H1 (cell line): ENCODE data around the gene SHISA9. TPM values are rescaled to one million over a fixed set of nuclear protein-coding genes. Genes with fewer than 3 reads are reported as not detected.

Experiments
- CTCF ChIA-PET: fragments of 300-600 bp; sonication (Branson Sonifier 250); formaldehyde crosslinking; loops from one replicate; lab custom pipeline; 2021; ENCODE audit not compliant: partially characterized antibody; lab: Charles Lee
- POLR2A ChIA-PET: fragments of 300-600 bp; sonication (Branson Sonifier 250); formaldehyde crosslinking; loops from one replicate; lab custom pipeline; 2021; ENCODE audit warnings: inconsistent platforms; ENCODE audit not compliant: partially characterized antibody; lab: Charles Lee
- DNase-seq, 2 experiments: peaks; one replicate each; pipeline versions ENCODE4 v3.0.0 to v3.0.0-alpha.2; 2010 to 2022; ENCODE audit warnings: low spot score in 2 of 2, low read depth in 1 of 2, mixed read lengths in 1 of 2
- FAIRE-seq: peaks from 2 replicates; lab custom pipeline; 2011; peaks lifted over from hg19 to GRCh38; lab: Jason Lieb, UNC
- H2AFZ ChIP-seq: 2 replicates; pipeline ENCODE4 v1.8.1; 2012; ENCODE audit warnings: low read length, inconsistent platforms
- H2AK5ac ChIP-seq: 2 replicates; pipeline ENCODE4 v1.6.1; 2013; ENCODE audit warnings: low read depth, low read length
- H2BK120ac ChIP-seq: replicated peaks from 2 replicates; pipeline ENCODE3; 2013; ENCODE audit warnings: low read depth, low read length, inconsistent platforms
- H2BK12ac ChIP-seq: 2 replicates; pipeline ENCODE4 v1.6.1; 2013; ENCODE audit warnings: low read depth, low read length
- H2BK15ac ChIP-seq: 2 replicates; pipeline ENCODE4 v1.6.1; 2013; ENCODE audit warnings: low read length
- H2BK20ac ChIP-seq: 2 replicates; pipeline ENCODE4 v1.6.1; 2013; ENCODE audit warnings: low read length
- H2BK5ac ChIP-seq: 2 replicates; pipeline ENCODE4 v1.6.1; 2013; ENCODE audit warnings: low read depth, low read length
- H3K14ac ChIP-seq: 2 replicates; pipeline ENCODE4 v1.6.1; 2013; ENCODE audit warnings: inconsistent platforms; ENCODE audit not compliant: insufficient read length
- H3K18ac ChIP-seq: 2 replicates; pipeline ENCODE4 v1.6.1; 2013; ENCODE audit warnings: low read length; ENCODE audit errors: extremely low read depth
- H3K23ac ChIP-seq: 2 replicates; pipeline ENCODE4 v1.6.1; 2013; ENCODE audit warnings: inconsistent platforms; ENCODE audit not compliant: insufficient read length
- H3K23me2 ChIP-seq: 2 replicates; pipeline ENCODE4 v1.6.1; 2013; ENCODE audit warnings: low read depth, low read length
- H3K27ac ChIP-seq: 2 replicates; pipeline ENCODE4 v1.6.1; 2011; ENCODE audit warnings: low read depth, low read length, inconsistent platforms
- H3K27me3 ChIP-seq, 4 experiments: replicated peaks in 1 of 4; 1 replicate in 1 of 4; 2 replicates in 3 of 4; pipeline versions ENCODE4 v1.6.1 to v1.8.1; 2011 to 2013; ENCODE audit warnings: low read length in 3 of 4, mild to moderate bottlenecking in 3 of 4, inconsistent platforms in 2 of 4, mixed read lengths in 2 of 4, moderate library complexity in 1 of 4; ENCODE audit not compliant: control insufficient read depth in 3 of 4, insufficient read depth in 3 of 4; ENCODE audit errors: extremely low read depth in 1 of 4
- H3K36me3 ChIP-seq, 4 experiments: 2 replicates each; pipeline versions ENCODE4 v1.6.1 to v1.8.1; 2011 to 2013; ENCODE audit warnings: mild to moderate bottlenecking in 4 of 4, low read length in 3 of 4, moderate library complexity in 2 of 4, control low read depth in 1 of 4, inconsistent platforms in 1 of 4; ENCODE audit not compliant: insufficient read depth in 4 of 4, control insufficient read depth in 2 of 4
- H3K4ac ChIP-seq: replicated peaks from 2 replicates; pipeline ENCODE3; 2013; ENCODE audit warnings: low read length, low read depth, mixed read lengths, inconsistent platforms; ENCODE audit not compliant: insufficient read length
- H3K4me1 ChIP-seq, 4 experiments: replicated peaks in 1 of 4; 1 replicate in 1 of 4; 2 replicates in 3 of 4; pipeline versions ENCODE4 v1.6.1 to v1.8.1; 2011 to 2013; ENCODE audit warnings: low read length in 3 of 4, inconsistent platforms in 2 of 4, mixed read lengths in 1 of 4; ENCODE audit not compliant: insufficient read depth in 4 of 4, control insufficient read depth in 3 of 4
- H3K4me2 ChIP-seq, 2 experiments: 2 replicates each; pipeline versions ENCODE4 v1.6.1 to v1.8.1; 2011 to 2013; ENCODE audit warnings: low read depth in 2 of 2, low read length in 2 of 2, control low read depth in 1 of 2, inconsistent platforms in 1 of 2, mild to moderate bottlenecking in 1 of 2; ENCODE audit not compliant: insufficient read depth in 1 of 2
- H3K4me3 ChIP-seq, 4 experiments: fragments of 200-600, 300-600 bp in 1 of 4; sonication (generic), shearing (Covaris generic), sonication (Bioruptor Twin) in 1 of 4; 2 replicates each; pipeline versions ENCODE4 v1.5.1 to v1.8.1; 2011 to 2016; ENCODE audit warnings: low read length in 4 of 4, low read depth in 3 of 4, control low read depth in 2 of 4, inconsistent platforms in 2 of 4, mild to moderate bottlenecking in 2 of 4, mixed read lengths in 1 of 4, moderate library complexity in 1 of 4; ENCODE audit not compliant: insufficient read depth in 2 of 4; ENCODE audit errors: extremely low read depth in 1 of 4
- H3K56ac ChIP-seq: replicated peaks from 2 replicates; pipeline ENCODE3; 2013; ENCODE audit warnings: low read depth, mild to moderate bottlenecking, mixed read lengths, low read length, inconsistent platforms; ENCODE audit not compliant: insufficient read length
- H3K79me1 ChIP-seq: 2 replicates; pipeline ENCODE4 v1.6.1; 2013; ENCODE audit warnings: low read depth, low read length, control low read depth
- H3K79me2 ChIP-seq, 2 experiments: 2 replicates each; pipeline versions ENCODE4 v1.6.1 to v1.8.1; 2012 to 2013; ENCODE audit warnings: low read length in 2 of 2, mild to moderate bottlenecking in 2 of 2, inconsistent platforms in 1 of 2; ENCODE audit not compliant: insufficient read depth in 2 of 2, control insufficient read depth in 1 of 2
- H3K9ac ChIP-seq, 4 experiments: replicated peaks in 1 of 4; 1 replicate in 1 of 4; 2 replicates in 3 of 4; pipeline versions ENCODE4 v1.6.1 to v1.8.1; 2011 to 2013; ENCODE audit warnings: low read depth in 3 of 4, low read length in 3 of 4, control low read depth in 2 of 4, mild to moderate bottlenecking in 2 of 4, moderate library complexity in 2 of 4, inconsistent platforms in 1 of 4; ENCODE audit errors: extremely low read depth in 1 of 4
- H3K9me3 ChIP-seq, 2 experiments: 2 replicates each; pipeline versions ENCODE4 v1.6.1 to v1.8.1; 2012 to 2013; ENCODE audit warnings: mild to moderate bottlenecking in 2 of 2, moderate library complexity in 2 of 2, control low read depth in 1 of 2, inconsistent platforms in 1 of 2, low read depth in 1 of 2, low read length in 1 of 2, mixed read lengths in 1 of 2; ENCODE audit not compliant: insufficient read depth in 2 of 2
- H4K20me1 ChIP-seq, 2 experiments: replicated peaks in 1 of 2; 2 replicates each; pipeline versions ENCODE3 to v1.8.1; 2011 to 2013; ENCODE audit warnings: inconsistent platforms in 2 of 2, low read length in 2 of 2, mild to moderate bottlenecking in 1 of 2; ENCODE audit not compliant: insufficient read depth in 2 of 2, control insufficient read depth in 1 of 2
- H4K5ac ChIP-seq: 2 replicates; pipeline ENCODE4 v1.6.1; 2013; ENCODE audit warnings: low read length, low read depth, mixed read lengths, inconsistent platforms; ENCODE audit not compliant: insufficient read length
- H4K8ac ChIP-seq: 2 replicates; pipeline ENCODE4 v1.8.0; 2013; ENCODE audit warnings: mild to moderate bottlenecking, moderate library complexity, low read length, inconsistent platforms; ENCODE audit not compliant: insufficient read depth; ENCODE audit errors: extremely low read depth
- H4K91ac ChIP-seq: replicated peaks from 2 replicates; pipeline ENCODE3; 2013; ENCODE audit warnings: low read length, mixed read lengths, inconsistent platforms; ENCODE audit not compliant: insufficient read length
- TBP ChIP-seq: IDR thresholded peaks from 2 replicates; pipeline ENCODE4 v1.6.1; 2011; ENCODE audit warnings: low read depth, low read length, improper control_type of control experiment
- WGBS, 2 experiments: shearing (Covaris generic) in 1 of 2; methylation state at CpG; one replicate each; pipeline versions ENCODE4 v1.1.6 to v1.1.7; 2013 to 2015; ENCODE audit warnings: low lambda C conversion rate in 2 of 2, mixed read lengths in 2 of 2, inconsistent platforms in 1 of 2, low coverage in 1 of 2, missing lambda C conversion rate in 1 of 2; ENCODE audit not compliant: insufficient replicate concordance in 2 of 2, insufficient coverage in 1 of 2, insufficient read length in 1 of 2; ENCODE audit errors: extremely low coverage in 1 of 2, missing lambda C conversion rate in 1 of 2; 5-methylcytosine and 5-hydroxymethylcytosine counted together
- polyA plus RNA-seq, 7 experiments: library from polyadenylated mRNA; depleted of rRNA in 3 of 7; stranded (reverse) in 5 of 7; unstranded in 2 of 7; fragments of >200 nt in 5 of 7; fragments of 200-250 nt in 2 of 7; gene quantifications; 1 replicate in 5 of 7; 2 replicates in 1 of 7; 4 replicates in 1 of 7; pipeline versions ENCODE4 v1.2.1 to v1.2.3, GENCODE V29; 2011 to 2013; ENCODE audit warnings: missing spikeins in 2 of 7, mixed read lengths in 2 of 7
- total RNA-seq: library from RNA; stranded (reverse); fragmentation: NEBNext Ultra II Directional; extraction: Animal tissue kit (Norgen Biotek cat#: 25700); gene quantifications from 2 replicates; pipeline ENCODE4 v1.2.1, GENCODE V29; 2021

SHISA9 gene
- total and polyA plus RNA-seq, 2 of the 8 experiments (the other 6 are each of a cell fraction or from before 2014, with no cell fraction given) = 25.6 to 39.8 TPM

GRCh38 chr16:12975766-12976165 is 74.4 kb downstream of the SHISA9 start:
- H3K27me3 ChIP-seq = no peaks in the 10 kb centered on the region
- peaks cover 2% of the 10 kb centered on the region; the same call in 1 of the 2 replicates for H3K79me1 ChIP-seq
- no peak overlapping the region for H3K14ac ChIP-seq
- no peak overlapping the region for H3K56ac ChIP-seq
- no peak overlapping the region for H2BK5ac ChIP-seq
- DNase-seq (no peak), FAIRE-seq (no peak)
- H2BK15ac ChIP-seq = no peak overlapping the region
- POLR2A ChIA-PET = no interaction called here
- no peak overlapping the region for H4K8ac ChIP-seq
- H2BK120ac ChIP-seq = no peak overlapping the region
- no peaks in the 10 kb centered on the region for H3K36me3 ChIP-seq
- no peak overlapping the region for H2AK5ac ChIP-seq
- CTCF ChIA-PET = interaction anchor here (0.6 to 1.0 kb wide), 2 partner anchors 219 to 262 kb away, joined by 3 to 4 read pairs; no protein-coding TSS in a partner anchor
- no peak overlapping the region for H3K4ac ChIP-seq
- H4K91ac ChIP-seq = no peak overlapping the region
- H3K27ac ChIP-seq = no peak overlapping the region
- no peak overlapping the region for H4K5ac ChIP-seq
- H3K18ac ChIP-seq = no peak overlapping the region
- H2BK20ac ChIP-seq = no peak overlapping the region
- H3K9ac ChIP-seq = no peak overlapping the region
- peaks cover 0 to 1% of the 10 kb centered on the region in 2 experiments for H4K20me1 ChIP-seq
- WGBS, 2 experiments = 98% methylated on average over 3 of the region's 3 CpGs; no CpG with 5 or more reads in 1 of the 2 experiments
- H2AFZ ChIP-seq = no peak overlapping the region
- peaks cover 0 to 12% (median 4%) of the 10 kb centered on the region in 4 experiments; a peak in 2 of 7 replicates for H3K4me1 ChIP-seq
- H3K4me2 ChIP-seq = no peak overlapping the region
- no peak overlapping the region for H3K4me3 ChIP-seq
- H3K79me2 ChIP-seq = peaks cover 0 to 64% of the 10 kb centered on the region in 2 experiments; a peak in 2 of 4 replicates
- no peak overlapping the region for H2BK12ac ChIP-seq
- no peak overlapping the region for H3K23ac ChIP-seq
- no peaks in the 10 kb centered on the region for H3K9me3 ChIP-seq
- H3K23me2 ChIP-seq = no peaks in the 10 kb centered on the region; the same call in 1 of the 2 replicates
- TF ChIP-seq TBP = no peak
